GM19328 (cell line): Measurements from ENCODE around the gene GUF1.

Source experiments
- ATAC-seq: cut with Tn5 transposase; IDR thresholded peaks from one replicate; pipeline ENCODE4 v1.9.1; 2021; ENCODE audit warnings: mild to moderate bottlenecking, moderate library complexity; ENCODE audit not compliant: unreplicated experiment

The GUF1 gene

GRCh38 chr4:44678094-44679041 lies at the start of gene GUF1:
GUF1 (plus strand) TSS chr4:44678420; CDS start chr4:44678623, 203 bp downstream.
- peak; percentile 93 for ATAC-seq

- peak; percentile 90 for ATAC-seq
Observed at GRCh38 chr4:44629280-44629866, 48.8 kb upstream of the GUF1 start.

- ATAC-seq, result no peak
Observed at GRCh38 chr4:44632089-44632488, 46.1 kb upstream of the GUF1 start.

GRCh38 chr4:44632733-44633132 lies 45.5 kb upstream of the GUF1 start:
- ATAC-seq, result no peak

GRCh38 chr4:44638091-44638490 lies 40.1 kb upstream of the GUF1 start:
- ATAC-seq, result no peak

- no peak for ATAC-seq
Observed at GRCh38 chr4:44646151-44646550, 32.1 kb upstream of the GUF1 start.

GRCh38 chr4:44651425-44651824 lies 26.8 kb upstream of the GUF1 start, which contains the start of gene YIPF7:
YIPF7 (minus strand) TSS chr4:44651625; CDS start chr4:44650100, 1,525 bp downstream.
- ATAC-seq, result no peak

- ATAC-seq, result no peak
Observed at GRCh38 chr4:44652002-44652401, 26.2 kb upstream of the GUF1 start.

GRCh38 chr4:44660396-44660795 lies 17.8 kb upstream of the GUF1 start:
- no peak for ATAC-seq

- ATAC-seq, result no peak
Observed at GRCh38 chr4:44661940-44662622, 16.1 kb upstream of the GUF1 start.

- ATAC-seq, result no peak
Observed at GRCh38 chr4:44662623-44663005, 15.6 kb upstream of the GUF1 start.

- no peak for ATAC-seq
Observed at GRCh38 chr4:44663539-44664263, 14.5 kb upstream of the GUF1 start.

GRCh38 chr4:44668526-44668925 lies 9.7 kb upstream of the GUF1 start:
- ATAC-seq, result no peak

- no peak for ATAC-seq
Observed at GRCh38 chr4:44670506-44671199, 7.6 kb upstream of the GUF1 start.

GRCh38 chr4:44671636-44672035 lies 6.6 kb upstream of the GUF1 start:
- ATAC-seq, result no peak

- no peak for ATAC-seq
Observed at GRCh38 chr4:44674471-44674870, 3.7 kb upstream of the GUF1 start.

- ATAC-seq, result no peak
Observed at GRCh38 chr4:44675366-44675765, 2.9 kb upstream of the GUF1 start.

GRCh38 chr4:44679060-44679459 lies 840 bp downstream of the GUF1 start:
- peak; percentile 0 for ATAC-seq

GRCh38 chr4:44684648-44685047 lies 6.4 kb downstream of the GUF1 start:
- ATAC-seq, result no peak

- no peak for ATAC-seq
Observed at GRCh38 chr4:44700427-44700826, 22.2 kb downstream of the GUF1 start.
